Tibial artery (tissue), 4 donors: ENCODE data around the gene IGDCC3.
A peak's percentile ranks its signal among the peaks of the same experiment; 100 is the strongest.

Experiments used
- DNase-seq, 2 donors: peaks; one replicate each; pipeline ENCODE4 v3.0.0-alpha.2; 2019
- H3K27ac ChIP-seq, 2 donors: fragments of 200-600 bp; sonication (generic) in 1 of 2; 1 replicate in 1 of 2; 2 replicates in 1 of 2; pipeline ENCODE4 v1.5.1; 2018 to 2019; ENCODE audit warnings: mild to moderate bottlenecking in 1 of 2
- H3K27me3 ChIP-seq, 2 donors: fragments of 200-600 bp; sonication (generic) in 1 of 2; one replicate each; pipeline versions ENCODE4 v1.5.1 to v1.6.0; 2016 to 2019
- H3K36me3 ChIP-seq, 3 donors: fragments of 200-600 bp; sonication (generic) in 2 of 3; one replicate each; pipeline ENCODE4 v1.5.1; 2016 to 2019; ENCODE audit warnings: mild to moderate bottlenecking in 2 of 3
- H3K4me1 ChIP-seq, 4 donors: fragments of 200-600 bp; sonication (generic) in 2 of 4; 1 replicate in 3 of 4; 2 replicates in 1 of 4; pipeline ENCODE4 v1.5.1; 2016 to 2019
- H3K4me3 ChIP-seq, 2 donors: fragments of 200-600 bp; sonication (generic) in 1 of 2; 1 replicate in 1 of 2; 2 replicates in 1 of 2; pipeline ENCODE4 v1.5.1; 2018 to 2019; ENCODE audit warnings: mild to moderate bottlenecking in 2 of 2
- H3K9me3 ChIP-seq, 3 donors: fragments of 200-600 bp; sonication (generic) in 1 of 3; one replicate each; pipeline ENCODE4 v1.5.1; 2016 to 2019
- CTCF ChIP-seq, 2 experiments: fragments of 200-600 bp in 1 of 2; fragments of 450-650 bp in 1 of 2; IDR thresholded peaks; one replicate each; pipeline ENCODE4 v1.5.1; 2017 to 2019; ENCODE audit warnings: antibody characterized with exemption in 2 of 2, mild to moderate bottlenecking in 1 of 2, moderate library complexity in 1 of 2
- intact Hi-C: fragments of 100-400 bp; cut with DNase I; formaldehyde crosslinking; loops from one replicate; pipeline ENCODE4 v1.15.0; 2023; ENCODE audit warnings: low total_unique reads

IGDCC3 gene

GRCh38 chr15:65421360-65422215 is 43.8 kb upstream of the IGDCC3 start:
- DNase-seq: peak in 1 of 2 donors; percentile 74
- Histone ChIP-seq H3K27ac (no peak overlapping the region), H3K9me3 (no peaks in the 10 kb centered on the region), H3K4me1 (peaks cover 4 to 20% (median 18%) of the 10 kb centered on the region in 4 donors), H3K4me3 (peak overlapping the region; percentile 51 to 62), H3K27me3 (peaks cover 0 to 34% of the 10 kb centered on the region in 2 donors), H3K36me3 (no peaks in the 10 kb centered on the region)
- intact Hi-C loops: no loop called here
- no peak for TF ChIP-seq CTCF (IDR thresholded peaks at IDR 0.05)

GRCh38 chr15:65420975-65421359 is 43.2 kb upstream of the IGDCC3 start:
- Histone ChIP-seq H3K36me3 (no peaks in the 10 kb centered on the region), H3K9me3 (no peaks in the 10 kb centered on the region), H3K27ac (no peak overlapping the region), H3K27me3 (peaks cover 0 to 37% of the 10 kb centered on the region in 2 donors), H3K4me3 (peak overlapping the region; percentile 51 to 62), H3K4me1 (peaks cover 4 to 20% (median 18%) of the 10 kb centered on the region in 4 donors)
- intact Hi-C loops: no loop called here
- no peak for TF ChIP-seq CTCF (IDR thresholded peaks at IDR 0.05)
- DNase-seq: peak in 1 of 2 donors; percentile 44

GRCh38 chr15:65418596-65418995 is 40.8 kb upstream of the IGDCC3 start:
- no peak overlapping the region for H3K27ac ChIP-seq
- intact Hi-C loops: no loop called here
- H3K9me3 ChIP-seq: no peaks in the 10 kb centered on the region
- DNase-seq: no peak
- no peak overlapping the region for H3K4me3 ChIP-seq
- H3K4me1 ChIP-seq: peaks cover 4 to 20% (median 18%) of the 10 kb centered on the region in 4 donors
- peaks cover 0 to 42% of the 10 kb centered on the region in 2 donors for H3K27me3 ChIP-seq
- TF ChIP-seq CTCF (IDR thresholded peaks at IDR 0.05): no peak
- H3K36me3 ChIP-seq: no peaks in the 10 kb centered on the region

- no peak overlapping the region for H3K27ac ChIP-seq
- H3K9me3 ChIP-seq: no peaks in the 10 kb centered on the region
- H3K36me3 ChIP-seq: no peaks in the 10 kb centered on the region
- peaks cover 0 to 45% of the 10 kb centered on the region in 2 donors for H3K27me3 ChIP-seq
- DNase-seq: peak in 1 of 2 donors; percentile 51
- intact Hi-C loops: no loop called here
- no peak for TF ChIP-seq CTCF (IDR thresholded peaks at IDR 0.05)
- H3K4me1 ChIP-seq: peaks cover 4 to 14% (median 11%) of the 10 kb centered on the region in 4 donors
- H3K4me3 ChIP-seq: no peak overlapping the region
Measured at GRCh38 chr15:65416845-65417416, 39.1 kb upstream of the IGDCC3 start.

- intact Hi-C loops: no loop called here
- Histone ChIP-seq H3K4me3 (no peak overlapping the region), H3K27me3 (peaks cover 0 to 32% of the 10 kb centered on the region in 2 donors), H3K36me3 (no peaks in the 10 kb centered on the region), H3K4me1 (no peaks in the 10 kb centered on the region), H3K9me3 (no peaks in the 10 kb centered on the region), H3K27ac (no peak overlapping the region)
- no peak for DNase-seq
- no peak for TF ChIP-seq CTCF (IDR thresholded peaks at IDR 0.05)
Measured at GRCh38 chr15:65414841-65415621, 37.2 kb upstream of the IGDCC3 start.
